ENCODE measurements around the gene ACIN1.
A peak's percentile ranks its signal among the peaks of the same experiment; 100 is the strongest.

Gene ACIN1

GRCh38 chr14:23094666-23095195 is at the start of gene ACIN1:
Gene ACIN1, minus strand, starts transcription at chr14:23095136. Its CDS starts 24 bp downstream, at chr14:23095112.
- DNase-seq = peak; percentile 65 to 99

GRCh38 chr14:23143911-23144310 is 49.0 kb upstream of the ACIN1 start:
- no peak for DNase-seq

- no peak for DNase-seq
Observed at GRCh38 chr14:23142826-23143225, 47.9 kb upstream of the ACIN1 start.

- DNase-seq = no peak
Observed at GRCh38 chr14:23141706-23142444, 46.9 kb upstream of the ACIN1 start.

GRCh38 chr14:23140371-23140770 is 45.4 kb upstream of the ACIN1 start:
- DNase-seq = no peak

GRCh38 chr14:23139874-23140273 is 44.9 kb upstream of the ACIN1 start:
- no peak for DNase-seq

GRCh38 chr14:23137813-23138535 is 43.0 kb upstream of the ACIN1 start:
- no peak for DNase-seq

- no peak for DNase-seq
Observed at GRCh38 chr14:23137192-23137812, 42.4 kb upstream of the ACIN1 start.

GRCh38 chr14:23136566-23137133 is 41.7 kb upstream of the ACIN1 start:
- no peak for DNase-seq

- no peak for DNase-seq
Observed at GRCh38 chr14:23132970-23133369, 38.0 kb upstream of the ACIN1 start.

- no peak for DNase-seq
Observed at GRCh38 chr14:23131482-23131881, 36.5 kb upstream of the ACIN1 start.

GRCh38 chr14:23130871-23131270 is 35.9 kb upstream of the ACIN1 start:
- no peak for DNase-seq

- no peak for DNase-seq
Observed at GRCh38 chr14:23129759-23130316, 34.9 kb upstream of the ACIN1 start.

- no peak for DNase-seq
Observed at GRCh38 chr14:23128969-23129758, 34.2 kb upstream of the ACIN1 start.

- DNase-seq = no peak
Observed at GRCh38 chr14:23127861-23128260, 32.9 kb upstream of the ACIN1 start.

- DNase-seq = no peak
Observed at GRCh38 chr14:23126548-23127278, 31.8 kb upstream of the ACIN1 start.

- DNase-seq = no peak
Observed at GRCh38 chr14:23125933-23126524, 31.1 kb upstream of the ACIN1 start.

- no peak for DNase-seq
Observed at GRCh38 chr14:23125011-23125410, 30.1 kb upstream of the ACIN1 start.

GRCh38 chr14:23124337-23124954 is 29.5 kb upstream of the ACIN1 start:
- DNase-seq = no peak

- DNase-seq = no peak
Observed at GRCh38 chr14:23123419-23123818, 28.5 kb upstream of the ACIN1 start.

GRCh38 chr14:23122086-23122485 is 27.1 kb upstream of the ACIN1 start:
- DNase-seq = no peak
